ENCODE results near the gene CRYBG1. TPM values are rescaled to one million over a fixed set of nuclear protein-coding genes. Genes with fewer than 3 reads are reported as not detected.

Gene CRYBG1
- polyA plus RNA-seq, 1 donor (not counting 4 experiments of a cell fraction or from before 2014, with no cell fraction given): 54.7 TPM

GRCh38 chr6:106415921-106416320 is 55.4 kb downstream of the CRYBG1 start:
- H3K36me3 ChIP-seq (ENCODE audit: control insufficient read depth in 2 of 2, extremely low read depth in 1 of 2, insufficient read depth in 2 of 2, low read length in 2 of 2): peaks cover 5% of the 10 kb centered on the region in 2 experiments
- no peaks in the 10 kb centered on the region for H4K20me1 ChIP-seq (ENCODE audit: control insufficient read depth, extremely low read depth, insufficient read depth, low read length)
- H3K9me3 ChIP-seq (ENCODE audit: control insufficient read depth, low read depth, low read length): no peaks in the 10 kb centered on the region
- no peak for FAIRE-seq
- no peak for DNase-seq (ENCODE audit: low read depth, low spot score)
- peaks cover 5% of the 10 kb centered on the region for H3K4me1 ChIP-seq (ENCODE audit: control insufficient read depth, extremely low read depth, insufficient read depth, low read length)
- H3K27me3 ChIP-seq (ENCODE audit: control insufficient read depth, extremely low read depth, insufficient read depth, low read length): no peaks in the 10 kb centered on the region
- dilution Hi-C loops (cut with MboI; ENCODE audit: extremely low pct_ligation_motif_present, low sequenced_read_pairs): no loop called here
- peak overlapping the region; percentile 52 for H3K4me2 ChIP-seq (ENCODE audit: control insufficient read depth, extremely low read depth, insufficient read depth, low read depth, low read length)
- no peak overlapping the region for H3K27ac ChIP-seq (ENCODE audit: control insufficient read depth, insufficient read depth, low read length)
- no peaks in the 10 kb centered on the region for H3K79me2 ChIP-seq (ENCODE audit: control insufficient read depth, insufficient read depth, low read length)
- no peak overlapping the region for H3K4me3 ChIP-seq (ENCODE audit: control insufficient read depth in 2 of 3, extremely low read depth in 1 of 3, insufficient read depth in 2 of 3, low read depth in 1 of 3, low read length in 3 of 3)
- no peak overlapping the region for H3K9ac ChIP-seq (ENCODE audit: control insufficient read depth, extremely low read depth, insufficient read depth, low read length)
- H2AFZ ChIP-seq (ENCODE audit: control insufficient read depth, low read length): no peak overlapping the region
- TF ChIP-seq CTCF (optimal IDR thresholded peaks at IDR 0.05 in 1 of 3, IDR thresholded peaks at IDR 0.05 in 1 of 3, conservative IDR thresholded peaks at IDR 0.05 in 1 of 3; ENCODE audit: extremely low read depth in 1 of 3, insufficient read depth in 2 of 3, low read length in 3 of 3) (no peak), EZH2 (IDR thresholded peaks at IDR 0.05; ENCODE audit: low read length) (no peak)
- H3K9me1 ChIP-seq (ENCODE audit: control insufficient read depth, extremely low read depth, insufficient read depth, low read length): no peaks in the 10 kb centered on the region

- dilution Hi-C loops (cut with MboI; ENCODE audit: extremely low pct_ligation_motif_present, low sequenced_read_pairs): no loop called here
- Histone ChIP-seq H4K20me1 (ENCODE audit: control insufficient read depth, extremely low read depth, insufficient read depth, low read length) (no peaks in the 10 kb centered on the region), H3K79me2 (ENCODE audit: control insufficient read depth, insufficient read depth, low read length) (no peaks in the 10 kb centered on the region), H3K9ac (ENCODE audit: control insufficient read depth, extremely low read depth, insufficient read depth, low read length) (no peak overlapping the region), H2AFZ (ENCODE audit: control insufficient read depth, low read length) (no peak overlapping the region), H3K4me2 (ENCODE audit: control insufficient read depth, extremely low read depth, insufficient read depth, low read depth, low read length) (no peak overlapping the region), H3K9me1 (ENCODE audit: control insufficient read depth, extremely low read depth, insufficient read depth, low read length) (no peaks in the 10 kb centered on the region), H3K9me3 (ENCODE audit: control insufficient read depth, low read depth, low read length) (no peaks in the 10 kb centered on the region), H3K36me3 (ENCODE audit: control insufficient read depth in 2 of 2, extremely low read depth in 1 of 2, insufficient read depth in 2 of 2, low read length in 2 of 2) (peaks cover 5% of the 10 kb centered on the region in 2 experiments), H3K4me1 (ENCODE audit: control insufficient read depth, extremely low read depth, insufficient read depth, low read length) (peaks cover 14% of the 10 kb centered on the region), H3K27ac (ENCODE audit: control insufficient read depth, insufficient read depth, low read length) (no peak overlapping the region), H3K27me3 (ENCODE audit: control insufficient read depth, extremely low read depth, insufficient read depth, low read length) (no peaks in the 10 kb centered on the region), H3K4me3 (ENCODE audit: control insufficient read depth in 2 of 3, extremely low read depth in 1 of 3, insufficient read depth in 2 of 3, low read depth in 1 of 3, low read length in 3 of 3) (no peak overlapping the region)
- no peak for TF ChIP-seq EZH2 (IDR thresholded peaks at IDR 0.05; ENCODE audit: low read length)
- no peak for TF ChIP-seq CTCF (optimal IDR thresholded peaks at IDR 0.05 in 1 of 3, IDR thresholded peaks at IDR 0.05 in 1 of 3, conservative IDR thresholded peaks at IDR 0.05 in 1 of 3; ENCODE audit: extremely low read depth in 1 of 3, insufficient read depth in 2 of 3, low read length in 3 of 3)
- DNase-seq (ENCODE audit: low read depth, low spot score): no peak
- no peak for FAIRE-seq
These were observed 57.1 kb downstream of the CRYBG1 start for GRCh38 chr6:106417572-106418147.
